CD4-positive, alpha-beta T cell treated with Interferon alpha-2 for 1 hour (primary cell): ENCODE measurements around the gene DVL1.
A peak's percentile ranks its signal among the peaks of the same experiment; 100 is the strongest.
"Not testable (repeated sequence)": the region's sequence is repeated elsewhere in the genome, so short reads cannot be mapped to it uniquely, and the experiment has no call there.

Experiments
- DNase-seq, 2 donors: peaks; one replicate each; pipeline ENCODE4 v3.0.0-alpha.2; 2020 to 2022

The DVL1 gene

DNA sequence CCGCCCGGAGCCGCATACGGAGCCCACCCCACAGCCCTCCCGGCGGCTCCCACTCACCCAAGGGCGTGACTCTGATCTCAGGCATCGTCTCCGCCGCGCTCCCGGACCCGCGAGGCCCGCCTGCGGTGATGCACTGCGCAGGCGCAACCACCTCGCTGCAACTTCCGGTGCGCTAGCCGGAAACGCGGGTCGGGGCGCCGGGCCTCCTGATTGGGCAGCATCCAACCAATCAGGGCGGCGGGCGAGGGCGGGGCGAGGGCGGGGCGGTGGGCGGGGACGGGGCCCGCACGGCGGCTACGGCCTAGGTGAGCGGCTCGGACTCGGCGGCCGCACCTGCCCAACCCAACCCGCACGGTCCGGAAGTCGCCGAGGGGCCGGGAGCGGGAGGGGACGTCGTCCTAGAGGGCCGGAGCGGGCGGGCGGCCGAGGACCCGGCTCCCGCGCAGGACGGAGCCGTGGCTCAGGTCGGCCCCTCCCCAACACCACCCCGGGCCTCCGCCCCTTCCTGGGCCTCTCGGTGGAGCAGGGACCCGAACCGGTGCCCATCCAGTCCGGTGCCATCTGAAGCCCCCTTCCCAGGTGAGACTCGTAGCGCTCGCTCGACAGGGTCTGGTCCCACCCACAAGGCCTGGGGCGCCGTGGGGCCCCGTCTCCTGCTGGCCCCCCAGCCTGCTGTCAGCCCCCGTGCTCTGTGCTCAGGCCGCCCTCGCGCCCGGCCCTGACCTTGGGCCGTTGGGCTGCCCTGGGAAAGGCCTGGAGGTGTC lies 24.5 kb downstream of the DVL1 start, which contains the start of the genes CPTP and INTS11:
Gene CPTP (plus strand): TSS at position 279 of the 764 bp plus-strand sequence. CDS start 2,109 bp downstream, outside the sequence.
Gene INTS11 (minus strand): TSS at position 137 of the 764 bp plus-strand sequence. CDS start 52 bp downstream, at position 85.
- peak; percentile 94 to 96 for DNase-seq

- DNase-seq: no peak
Measured at GRCh38 chr1:1324084-1324523, 25.1 kb downstream of the DVL1 start.

DNA sequence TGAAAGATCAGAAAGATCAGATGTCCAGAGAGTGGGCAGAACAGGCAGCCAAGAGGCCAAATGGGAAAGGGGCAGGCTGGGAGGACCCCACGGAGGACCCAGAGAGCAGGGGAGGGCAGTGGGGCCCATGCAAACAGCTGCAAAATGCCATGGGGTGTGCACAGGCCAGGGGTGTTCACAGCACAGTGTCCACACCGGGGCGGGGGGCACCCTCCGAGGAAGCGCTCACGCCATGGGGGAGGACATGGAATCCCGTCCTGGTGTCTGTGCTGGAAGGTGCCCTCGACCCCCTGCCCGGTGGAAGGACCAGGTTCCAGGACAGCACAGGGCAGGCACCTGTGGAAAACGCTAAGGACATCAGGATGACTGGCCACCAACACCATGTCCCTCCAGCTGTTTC lies 26.3 kb downstream of the DVL1 start:
- no peak for DNase-seq

DNA sequence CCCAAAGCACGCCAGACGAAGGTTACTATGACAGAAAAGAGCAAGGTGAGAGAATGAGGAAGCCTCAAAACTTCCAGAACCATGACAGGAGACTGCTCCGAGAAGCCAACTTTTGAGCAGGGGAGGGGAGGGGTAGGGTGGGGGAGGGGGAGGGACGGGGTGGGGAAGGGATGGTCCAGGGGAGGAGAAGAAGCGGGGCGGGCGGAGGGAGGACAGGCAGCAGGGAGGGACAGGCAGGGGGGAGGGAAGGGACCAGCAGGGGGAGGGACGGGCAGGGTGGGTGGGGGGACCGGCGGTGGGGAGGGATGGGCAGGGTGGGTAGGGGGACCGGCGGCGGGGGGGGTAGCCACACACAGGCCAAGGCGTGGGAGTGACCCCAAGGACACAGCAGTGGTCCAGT lies 26.8 kb downstream of the DVL1 start:
- DNase-seq: no peak

DNA sequence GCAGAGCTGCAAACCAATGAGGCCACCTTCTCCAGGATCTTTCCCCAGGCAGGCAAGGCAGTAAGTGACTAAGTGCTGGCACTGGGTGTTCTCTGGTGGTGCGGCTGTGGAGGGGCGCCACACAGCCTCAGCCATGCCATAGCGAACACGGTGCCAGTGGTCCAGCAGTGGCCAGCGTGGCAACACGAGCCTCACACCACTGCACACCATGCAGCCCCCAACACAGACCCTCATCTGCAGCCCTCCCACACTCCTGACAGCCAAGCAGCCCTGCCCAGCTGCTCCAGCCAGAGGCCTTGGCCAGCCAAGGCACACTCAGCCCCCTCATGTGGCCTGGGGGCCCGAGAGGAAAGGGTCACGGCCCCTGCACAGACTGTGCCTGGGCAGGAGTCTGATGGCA lies 27.7 kb downstream of the DVL1 start:
- DNase-seq: no peak

- DNase-seq: no peak
Measured at GRCh38 chr1:1320666-1321448, 28.4 kb downstream of the DVL1 start.

- DNase-seq: no peak
Measured at GRCh38 chr1:1319646-1319941, 29.6 kb downstream of the DVL1 start.

- no peak for DNase-seq
Measured at GRCh38 chr1:1318777-1319645, 30.2 kb downstream of the DVL1 start.

GRCh38 chr1:1318131-1318652 lies 31.0 kb downstream of the DVL1 start:
- DNase-seq: no peak

DNA sequence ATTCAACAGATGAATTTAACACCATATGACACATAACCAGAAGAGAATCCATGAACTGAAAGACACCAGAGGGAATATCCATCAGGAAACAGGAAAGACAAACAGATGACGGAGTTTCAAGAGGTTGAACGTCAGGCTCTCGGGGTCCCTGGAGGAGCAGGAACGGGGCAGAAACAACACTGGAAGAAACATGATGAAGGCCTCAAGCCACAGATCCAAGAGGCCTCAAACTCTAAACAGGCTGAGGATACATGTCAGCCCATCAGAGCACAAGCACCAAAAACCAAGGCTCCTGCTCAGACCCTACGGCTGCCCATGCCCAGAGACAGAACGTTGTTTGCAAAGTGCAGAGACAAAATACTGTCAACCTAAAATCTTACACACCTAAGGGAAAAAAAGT lies 31.8 kb downstream of the DVL1 start:
- no peak for DNase-seq

GRCh38 chr1:1316199-1316598 lies 33.0 kb downstream of the DVL1 start:
- DNase-seq: not testable (repeated sequence)

DNA sequence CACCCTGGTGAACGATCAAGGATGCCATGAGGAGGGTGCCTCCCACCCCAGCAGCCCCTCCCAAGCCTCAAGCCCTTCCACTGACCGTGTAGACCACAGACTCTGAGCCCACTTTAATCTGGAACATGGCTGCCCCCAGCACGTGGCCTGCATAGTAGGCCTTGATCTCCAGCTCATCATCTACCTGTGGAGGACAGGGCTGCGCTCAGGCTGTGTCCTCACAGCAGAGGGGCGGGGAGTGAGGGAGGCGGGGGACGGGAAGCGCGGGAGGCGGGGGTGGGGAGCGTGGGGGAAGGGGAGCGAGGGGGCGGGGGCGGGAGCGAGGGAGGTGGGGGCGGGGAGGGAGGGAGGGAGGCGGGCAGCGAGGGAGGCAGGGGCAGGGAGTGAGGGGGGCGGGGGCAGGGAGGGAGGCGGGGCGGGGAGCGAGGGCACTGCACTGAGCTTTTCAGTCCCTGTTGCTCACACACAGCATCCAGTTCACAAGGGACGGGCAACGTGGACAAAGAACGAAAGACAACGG lies 33.7 kb downstream of the DVL1 start:
- DNase-seq: no peak

- DNase-seq: no peak
Measured at GRCh38 chr1:1314678-1315335, 34.4 kb downstream of the DVL1 start.

- no peak for DNase-seq
Measured at GRCh38 chr1:1314237-1314586, 35.0 kb downstream of the DVL1 start.

- no peak for DNase-seq
Measured at GRCh38 chr1:1313500-1314236, 35.5 kb downstream of the DVL1 start.

GRCh38 chr1:1312450-1313314 lies 36.5 kb downstream of the DVL1 start:
- DNase-seq: no peak

- DNase-seq: no peak
Measured at GRCh38 chr1:1311107-1312104, 37.8 kb downstream of the DVL1 start.

DNA sequence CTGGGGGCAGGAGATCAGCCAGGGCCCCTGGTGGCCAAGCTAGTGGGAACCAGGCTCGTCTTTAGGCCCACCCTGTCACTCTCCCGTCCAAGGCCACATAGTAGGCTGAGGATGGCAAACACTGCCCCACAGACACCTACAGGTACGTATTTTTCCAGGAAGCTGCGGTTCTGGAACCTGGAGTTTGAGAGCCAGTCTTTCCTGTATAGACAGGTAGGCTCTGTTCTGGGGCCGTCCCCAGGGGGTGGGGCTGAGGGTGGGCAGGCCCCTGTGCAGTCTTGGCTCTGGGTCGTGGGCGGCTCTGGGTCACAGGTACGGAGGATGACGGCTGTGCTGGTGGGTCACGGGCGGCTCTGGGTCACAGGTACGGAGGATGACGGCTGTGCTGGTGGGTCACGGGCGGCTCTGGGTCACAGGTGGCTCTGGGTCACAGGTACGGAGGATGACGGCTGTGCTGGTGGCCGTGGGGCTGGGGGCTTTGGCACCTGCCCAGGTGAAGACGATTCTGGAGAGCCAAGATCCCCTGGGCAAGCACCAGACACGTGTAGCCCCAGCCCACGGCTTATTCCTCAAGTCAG lies 38.7 kb downstream of the DVL1 start:
- DNase-seq: no peak

- no peak for DNase-seq
Measured at GRCh38 chr1:1310109-1310385, 39.2 kb downstream of the DVL1 start.
